ENCODE measurements around the gene TMEM126B.

- TF ChIP-seq POLR2A (IDR thresholded peaks at IDR 0.05; ENCODE audit: low read length) (no peak), GATA1 (IDR thresholded peaks at IDR 0.05; ENCODE audit: low read depth, low read length) (no peak)
Measured at GRCh38 chr11:85634747-85635146, 6.4 kb downstream of the TMEM126B start.
